Measurements from ENCODE around the gene ARSA.
"Not testable (repeated sequence)": the region's sequence is repeated elsewhere in the genome, so short reads cannot be mapped to it uniquely, and the experiment has no call there.

Gene ARSA

GRCh38 chr22:50627642-50628542 is at the start of gene ARSA:
Gene ARSA, minus strand, starts transcription at chr22:50628152. Its CDS starts 373 bp downstream, at chr22:50627779.
- DNase-seq (ENCODE audit: low read depth in 2 of 2) = peak; percentile 46 to 70

- no peak for DNase-seq (ENCODE audit: low read depth in 2 of 2)
These were observed 48.9 kb upstream of the ARSA start for GRCh38 chr22:50676661-50677492.

- no peak for DNase-seq (ENCODE audit: low read depth in 2 of 2)
These were observed 48.3 kb upstream of the ARSA start for GRCh38 chr22:50676180-50676636.

- no peak for DNase-seq (ENCODE audit: low read depth in 2 of 2)
These were observed 47.7 kb upstream of the ARSA start for GRCh38 chr22:50675553-50676179.

- DNase-seq (ENCODE audit: low read depth in 2 of 2) = no peak
These were observed 46.9 kb upstream of the ARSA start for GRCh38 chr22:50674606-50675552.

- peak in 1 of 2 donors; percentile 23 for DNase-seq (ENCODE audit: low read depth in 2 of 2)
These were observed 46.2 kb upstream of the ARSA start for GRCh38 chr22:50674130-50674500.

GRCh38 chr22:50673231-50674129 is 45.5 kb upstream of the ARSA start:
- DNase-seq (ENCODE audit: low read depth in 2 of 2) = no peak

- no peak for DNase-seq (ENCODE audit: low read depth in 2 of 2)
These were observed 44.7 kb upstream of the ARSA start, which contains the start of gene SHANK3 for GRCh38 chr22:50672471-50673230. Gene SHANK3, plus strand, starts transcription at chr22:50672823.

GRCh38 chr22:50672041-50672440 is 44.1 kb upstream of the ARSA start:
- no peak for DNase-seq (ENCODE audit: low read depth in 2 of 2)

- no peak for DNase-seq (ENCODE audit: low read depth in 2 of 2)
These were observed 43.7 kb upstream of the ARSA start for GRCh38 chr22:50671641-50672040.

GRCh38 chr22:50670914-50671538 is 43.1 kb upstream of the ARSA start:
- no peak for DNase-seq (ENCODE audit: low read depth in 2 of 2)

GRCh38 chr22:50670513-50670912 is 42.6 kb upstream of the ARSA start:
- no peak for DNase-seq (ENCODE audit: low read depth in 2 of 2)

- DNase-seq (ENCODE audit: low read depth in 2 of 2) = no peak
These were observed 37.8 kb upstream of the ARSA start for GRCh38 chr22:50665738-50666137.

- no peak for DNase-seq (ENCODE audit: low read depth in 2 of 2)
These were observed 37.3 kb upstream of the ARSA start for GRCh38 chr22:50665212-50665611.

GRCh38 chr22:50660306-50660705 is 32.4 kb upstream of the ARSA start:
- DNase-seq (ENCODE audit: low read depth in 2 of 2) = no peak

- DNase-seq (ENCODE audit: low read depth in 2 of 2) = not testable (repeated sequence)
These were observed 31.8 kb upstream of the ARSA start for GRCh38 chr22:50659711-50660110.

- DNase-seq (ENCODE audit: low read depth in 2 of 2) = no peak
These were observed 30.0 kb upstream of the ARSA start for GRCh38 chr22:50657925-50658324.
